Keratinocyte (primary cell): ENCODE results near the gene SFPQ. TPM values are rescaled to one million over a fixed set of nuclear protein-coding genes. Genes with fewer than 3 reads are reported as not detected.

Source experiments
- DNase-seq: peaks from one replicate; pipeline ENCODE4 v3.0.0-alpha.2; 2011; ENCODE audit warnings: low read depth, missing footprints, low spot score
- FAIRE-seq: peaks from 2 replicates; lab custom pipeline; 2011; peaks lifted over from hg19 to GRCh38; lab: Jason Lieb, UNC
- H2AFZ ChIP-seq: 2 replicates; pipeline ENCODE4 v1.6.0; 2012; ENCODE audit warnings: low read length, control low read depth, inconsistent platforms; ENCODE audit not compliant: control insufficient read depth
- H3K27ac ChIP-seq: 2 replicates; pipeline ENCODE4 v1.5.1; 2011; ENCODE audit warnings: low read length; ENCODE audit not compliant: control insufficient read depth, insufficient read depth
- H3K27me3 ChIP-seq: 3 replicates; pipeline ENCODE4 v1.6.0; 2011; ENCODE audit warnings: low read length; ENCODE audit not compliant: control insufficient read depth, insufficient read depth; ENCODE audit errors: extremely low read depth
- H3K36me3 ChIP-seq, 2 experiments: 2 replicates in 1 of 2; 3 replicates in 1 of 2; pipeline ENCODE4 v1.5.1; 2011; ENCODE audit warnings: low read length in 2 of 2, mild to moderate bottlenecking in 1 of 2; ENCODE audit not compliant: control insufficient read depth in 2 of 2, insufficient read depth in 2 of 2; ENCODE audit errors: extremely low read depth in 1 of 2
- H3K4me1 ChIP-seq: 3 replicates; pipeline ENCODE4 v1.5.1; 2011; ENCODE audit warnings: low read length; ENCODE audit not compliant: control insufficient read depth, insufficient read depth; ENCODE audit errors: extremely low read depth
- H3K4me2 ChIP-seq: 3 replicates; pipeline ENCODE4 v1.6.0; 2011; ENCODE audit warnings: low read depth, low read length; ENCODE audit not compliant: control insufficient read depth, insufficient read depth; ENCODE audit errors: extremely low read depth
- H3K4me3 ChIP-seq, 3 experiments: fragments of 200-600 bp in 1 of 3; sonication (generic) in 1 of 3; 2 replicates in 2 of 3; 3 replicates in 1 of 3; pipeline ENCODE4 v1.5.1; 2011 to 2016; ENCODE audit warnings: low read length in 3 of 3, mild to moderate bottlenecking in 3 of 3, control low read depth in 2 of 3, inconsistent platforms in 1 of 3, low read depth in 1 of 3, mixed read lengths in 1 of 3, mixed run types in 1 of 3, moderate library complexity in 1 of 3; ENCODE audit not compliant: control insufficient read depth in 2 of 3, insufficient read depth in 2 of 3; ENCODE audit errors: extremely low read depth in 1 of 3
- H3K79me2 ChIP-seq: 2 replicates; pipeline ENCODE4 v1.6.0; 2012; ENCODE audit warnings: low read length; ENCODE audit not compliant: control insufficient read depth, insufficient read depth
- H3K9ac ChIP-seq: 3 replicates; pipeline ENCODE4 v1.6.0; 2011; ENCODE audit warnings: low read length; ENCODE audit not compliant: control insufficient read depth, insufficient read depth; ENCODE audit errors: extremely low read depth
- H3K9me1 ChIP-seq: 3 replicates; pipeline ENCODE4 v1.6.0; 2011; ENCODE audit warnings: low read length; ENCODE audit not compliant: control insufficient read depth, insufficient read depth; ENCODE audit errors: extremely low read depth
- H3K9me3 ChIP-seq: 2 replicates; pipeline ENCODE4 v1.5.1; 2012; ENCODE audit warnings: low read depth, low read length; ENCODE audit not compliant: control insufficient read depth
- H4K20me1 ChIP-seq: 3 replicates; pipeline ENCODE4 v1.6.0; 2011; ENCODE audit warnings: low read length; ENCODE audit not compliant: control insufficient read depth, insufficient read depth; ENCODE audit errors: extremely low read depth
- EZH2 ChIP-seq: IDR thresholded peaks from one replicate; pipeline ENCODE4 v1.6.1; 2012; ENCODE audit warnings: inconsistent platforms, mild to moderate bottlenecking, low read length, moderate library complexity
- dilution Hi-C: fragments of 300-500 bp; cut with MboI; formaldehyde crosslinking; loops from one replicate; pipeline ENCODE4 v1.7.0; 2020; ENCODE audit warnings: low sequenced_read_pairs; ENCODE audit not compliant: extremely low pct_ligation_motif_present
- polyA plus RNA-seq, 5 experiments: library from polyadenylated mRNA; depleted of rRNA in 3 of 5; stranded (reverse) in 3 of 5; stranded (forward) in 1 of 5; unstranded in 1 of 5; fragments of >200 nt; gene quantifications; 1 replicate in 1 of 5; 2 replicates in 3 of 5; 3 replicates in 1 of 5; pipeline versions ENCODE4 v1.2.1 to v1.2.3, GENCODE V29; 2011 to 2012; ENCODE audit warnings: missing spikeins in 2 of 5, low read depth in 1 of 5, low replicate concordance in 1 of 5
- TF ChIP-seq, protein P1 (sequence below), 3 experiments: IDR thresholded peaks in 1 of 3; conservative IDR thresholded peaks in 1 of 3; optimal IDR thresholded peaks in 1 of 3; 2 replicates in 2 of 3; 3 replicates in 1 of 3; pipeline versions ENCODE3 to v1.5.1; 2011; ENCODE audit warnings: low read length in 3 of 3, mild to moderate bottlenecking in 3 of 3, moderate library complexity in 2 of 3, control low read depth in 1 of 3, inconsistent platforms in 1 of 3; ENCODE audit not compliant: insufficient read depth in 2 of 3; ENCODE audit errors: extremely low read depth in 1 of 3

The SFPQ gene
- polyA plus RNA-seq, 1 donor (not counting 4 experiments of a cell fraction or from before 2014, with no cell fraction given), result 150 TPM

DNA sequence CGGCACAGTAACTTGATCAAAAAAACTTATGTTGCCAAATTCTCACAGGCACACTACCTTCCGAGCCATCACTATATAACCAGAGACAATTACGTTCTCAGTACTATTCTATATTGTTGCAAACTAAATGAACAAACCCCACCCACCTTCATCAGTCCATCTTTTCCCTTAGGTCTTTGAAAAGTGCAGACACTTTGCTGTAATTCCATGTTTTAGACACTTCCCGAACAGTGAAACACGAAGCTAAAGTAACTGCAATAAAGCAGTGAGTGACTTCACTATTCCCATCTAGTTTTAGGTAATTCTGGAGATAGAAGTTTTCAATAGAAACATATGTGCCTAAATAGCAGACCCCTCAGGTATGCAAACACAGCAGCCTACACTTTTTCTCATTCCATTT is 7.7 kb downstream of the SFPQ start:
- Histone ChIP-seq H3K27ac (no peak overlapping the region), H4K20me1 (peaks cover 61% of the 10 kb centered on the region), H3K9ac (no peak overlapping the region), H3K9me1 (peaks cover 2% of the 10 kb centered on the region), H3K79me2 (peaks cover 96% of the 10 kb centered on the region), H3K4me1 (peaks cover 12% of the 10 kb centered on the region), H3K36me3 (peaks cover 49 to 85% of the 10 kb centered on the region in 2 experiments), H3K9me3 (no peaks in the 10 kb centered on the region), H3K4me3 (no peak overlapping the region), H3K4me2 (no peak overlapping the region), H2AFZ (no peak overlapping the region), H3K27me3 (no peaks in the 10 kb centered on the region)
- dilution Hi-C loops, result no loop called here
- no peak for DNase-seq
- no peak for TF ChIP-seq EZH2
- TF ChIP-seq, protein P1, sequence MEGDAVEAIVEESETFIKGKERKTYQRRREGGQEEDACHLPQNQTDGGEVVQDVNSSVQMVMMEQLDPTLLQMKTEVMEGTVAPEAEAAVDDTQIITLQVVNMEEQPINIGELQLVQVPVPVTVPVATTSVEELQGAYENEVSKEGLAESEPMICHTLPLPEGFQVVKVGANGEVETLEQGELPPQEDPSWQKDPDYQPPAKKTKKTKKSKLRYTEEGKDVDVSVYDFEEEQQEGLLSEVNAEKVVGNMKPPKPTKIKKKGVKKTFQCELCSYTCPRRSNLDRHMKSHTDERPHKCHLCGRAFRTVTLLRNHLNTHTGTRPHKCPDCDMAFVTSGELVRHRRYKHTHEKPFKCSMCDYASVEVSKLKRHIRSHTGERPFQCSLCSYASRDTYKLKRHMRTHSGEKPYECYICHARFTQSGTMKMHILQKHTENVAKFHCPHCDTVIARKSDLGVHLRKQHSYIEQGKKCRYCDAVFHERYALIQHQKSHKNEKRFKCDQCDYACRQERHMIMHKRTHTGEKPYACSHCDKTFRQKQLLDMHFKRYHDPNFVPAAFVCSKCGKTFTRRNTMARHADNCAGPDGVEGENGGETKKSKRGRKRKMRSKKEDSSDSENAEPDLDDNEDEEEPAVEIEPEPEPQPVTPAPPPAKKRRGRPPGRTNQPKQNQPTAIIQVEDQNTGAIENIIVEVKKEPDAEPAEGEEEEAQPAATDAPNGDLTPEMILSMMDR (optimal IDR thresholded peaks at IDR 0.05 in 1 of 3, IDR thresholded peaks at IDR 0.05 in 1 of 3, conservative IDR thresholded peaks at IDR 0.05 in 1 of 3; ENCODE audit: extremely low read depth in 1 of 3, insufficient read depth in 2 of 3, low read length in 3 of 3), result no peak
- FAIRE-seq, result no peak

DNA sequence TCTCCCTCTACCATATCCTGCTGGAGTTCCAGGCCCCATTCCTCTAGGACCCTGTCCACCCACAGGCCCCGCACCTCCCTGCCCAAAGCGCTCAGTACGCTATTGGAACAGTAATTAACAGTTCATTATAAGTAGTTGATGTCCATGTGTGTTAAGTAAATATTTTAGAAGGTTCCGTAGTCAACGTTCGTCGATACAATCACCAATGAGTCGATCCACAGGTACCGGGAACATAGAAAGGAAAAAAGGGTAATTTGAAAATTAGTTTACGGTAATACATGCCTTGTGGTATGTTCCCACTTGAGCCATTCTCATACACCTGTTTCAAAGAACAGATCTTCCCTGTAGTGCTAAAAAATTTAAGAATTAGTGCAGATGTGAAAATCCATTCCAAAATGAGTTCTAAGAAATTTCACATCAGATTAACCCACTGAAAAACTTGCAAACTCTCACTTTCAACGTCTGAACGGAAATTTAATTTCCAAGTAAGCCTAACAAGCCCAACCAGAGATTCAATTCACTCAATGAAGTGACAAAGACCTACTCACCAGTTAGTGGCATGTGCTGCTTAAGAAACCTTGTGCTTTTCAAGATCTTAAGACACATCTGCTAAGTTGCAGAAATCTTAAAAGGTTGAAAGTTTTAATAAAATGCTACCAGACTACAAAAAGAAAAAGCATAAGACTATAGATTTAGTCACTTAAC is 8.3 kb downstream of the SFPQ start:
- Histone ChIP-seq H3K79me2 (peaks cover 93% of the 10 kb centered on the region), H3K4me2 (no peak overlapping the region), H3K4me1 (peaks cover 7% of the 10 kb centered on the region), H4K20me1 (peaks cover 56% of the 10 kb centered on the region), H3K9me1 (no peaks in the 10 kb centered on the region), H3K27ac (no peak overlapping the region), H2AFZ (no peak overlapping the region), H3K9me3 (no peaks in the 10 kb centered on the region), H3K4me3 (no peak overlapping the region), H3K9ac (no peak overlapping the region), H3K36me3 (peaks cover 47 to 85% of the 10 kb centered on the region in 2 experiments), H3K27me3 (no peaks in the 10 kb centered on the region)
- dilution Hi-C loops, result no loop called here
- DNase-seq (no peak), FAIRE-seq (no peak)
- TF ChIP-seq EZH2, result no peak
- TF ChIP-seq, protein P1 (optimal IDR thresholded peaks at IDR 0.05 in 1 of 3, IDR thresholded peaks at IDR 0.05 in 1 of 3, conservative IDR thresholded peaks at IDR 0.05 in 1 of 3; ENCODE audit: extremely low read depth in 1 of 3, insufficient read depth in 2 of 3, low read length in 3 of 3), result no peak
